GM12878 (cell line): Measurements from ENCODE around the gene CAMKK2.

Experiments used
- CTCF ChIP-seq, 3 experiments: IDR thresholded peaks in 2 of 3; conservative IDR thresholded peaks in 1 of 3; 2 replicates each; pipeline ENCODE4 v1.5.1; 2011; ENCODE audit warnings: low read depth in 3 of 3, low read length in 3 of 3, mild to moderate bottlenecking in 3 of 3, control low read depth in 2 of 3, moderate library complexity in 2 of 3, inconsistent platforms in 1 of 3, mixed read lengths in 1 of 3; ENCODE audit not compliant: control insufficient read depth in 2 of 3, insufficient read depth in 1 of 3; ENCODE audit errors: extremely low read depth in 1 of 3
- EZH2 ChIP-seq: IDR thresholded peaks from 2 replicates; pipeline ENCODE4 v1.6.1; 2012; ENCODE audit warnings: low read depth, mild to moderate bottlenecking, control low read depth, inconsistent platforms, low read length, borderline replicate concordance; ENCODE audit not compliant: control insufficient read depth
- PAX5 ChIP-seq: IDR thresholded peaks from 2 replicates; pipeline ENCODE4 v1.6.1; 2011; ENCODE audit warnings: low read depth, low read length, borderline replicate concordance
- SMC3 ChIP-seq: IDR thresholded peaks from 2 replicates; pipeline ENCODE4 v1.6.1; 2011; ENCODE audit warnings: low read length, improper control_type of control experiment, borderline replicate concordance
- TF ChIP-seq, protein P1 (sequence below): IDR thresholded peaks from 2 replicates; pipeline ENCODE4 v1.6.1; 2012; ENCODE audit warnings: mild to moderate bottlenecking, low read depth, low read length

DNA sequence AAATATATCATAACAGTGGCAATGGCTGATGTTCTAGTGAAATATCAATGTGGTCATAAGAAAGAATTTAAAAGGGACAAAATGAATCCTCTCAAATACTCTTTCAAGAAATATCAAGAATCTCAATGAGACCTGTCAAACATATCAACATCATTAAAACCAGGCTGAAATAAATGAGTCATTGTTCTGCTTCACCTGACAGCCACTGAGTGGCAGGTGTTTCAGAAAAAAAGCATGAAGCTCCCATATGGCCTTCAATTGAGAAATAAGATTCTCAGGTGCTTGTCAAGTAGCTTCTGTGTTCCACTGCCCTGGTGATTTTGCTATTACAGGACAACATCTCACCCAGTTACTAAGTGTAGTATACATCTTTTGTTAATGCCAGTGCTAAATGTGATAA is 34.2 kb upstream of the CAMKK2 start:
- TF ChIP-seq CTCF (IDR thresholded peaks at IDR 0.05 in 2 of 3, conservative IDR thresholded peaks at IDR 0.05 in 1 of 3; ENCODE audit: control insufficient read depth in 2 of 3, extremely low read depth in 1 of 3, insufficient read depth in 1 of 3, low read depth in 3 of 3, low read length in 3 of 3) (no peak), PAX5 (no peak), SMC3 (no peak), EZH2 (no peak)
- TF ChIP-seq, protein P1, sequence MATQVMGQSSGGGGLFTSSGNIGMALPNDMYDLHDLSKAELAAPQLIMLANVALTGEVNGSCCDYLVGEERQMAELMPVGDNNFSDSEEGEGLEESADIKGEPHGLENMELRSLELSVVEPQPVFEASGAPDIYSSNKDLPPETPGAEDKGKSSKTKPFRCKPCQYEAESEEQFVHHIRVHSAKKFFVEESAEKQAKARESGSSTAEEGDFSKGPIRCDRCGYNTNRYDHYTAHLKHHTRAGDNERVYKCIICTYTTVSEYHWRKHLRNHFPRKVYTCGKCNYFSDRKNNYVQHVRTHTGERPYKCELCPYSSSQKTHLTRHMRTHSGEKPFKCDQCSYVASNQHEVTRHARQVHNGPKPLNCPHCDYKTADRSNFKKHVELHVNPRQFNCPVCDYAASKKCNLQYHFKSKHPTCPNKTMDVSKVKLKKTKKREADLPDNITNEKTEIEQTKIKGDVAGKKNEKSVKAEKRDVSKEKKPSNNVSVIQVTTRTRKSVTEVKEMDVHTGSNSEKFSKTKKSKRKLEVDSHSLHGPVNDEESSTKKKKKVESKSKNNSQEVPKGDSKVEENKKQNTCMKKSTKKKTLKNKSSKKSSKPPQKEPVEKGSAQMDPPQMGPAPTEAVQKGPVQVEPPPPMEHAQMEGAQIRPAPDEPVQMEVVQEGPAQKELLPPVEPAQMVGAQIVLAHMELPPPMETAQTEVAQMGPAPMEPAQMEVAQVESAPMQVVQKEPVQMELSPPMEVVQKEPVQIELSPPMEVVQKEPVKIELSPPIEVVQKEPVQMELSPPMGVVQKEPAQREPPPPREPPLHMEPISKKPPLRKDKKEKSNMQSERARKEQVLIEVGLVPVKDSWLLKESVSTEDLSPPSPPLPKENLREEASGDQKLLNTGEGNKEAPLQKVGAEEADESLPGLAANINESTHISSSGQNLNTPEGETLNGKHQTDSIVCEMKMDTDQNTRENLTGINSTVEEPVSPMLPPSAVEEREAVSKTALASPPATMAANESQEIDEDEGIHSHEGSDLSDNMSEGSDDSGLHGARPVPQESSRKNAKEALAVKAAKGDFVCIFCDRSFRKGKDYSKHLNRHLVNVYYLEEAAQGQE = no peak
